ENCODE measurements around the gene GON4L. TPM values are rescaled to one million over a fixed set of nuclear protein-coding genes. Genes with fewer than 3 reads are reported as not detected.
A peak's percentile ranks its signal among the peaks of the same experiment; 100 is the strongest.

GON4L gene
- total and polyA plus RNA-seq, 7 donors = 10.6 to 29.9 (median 21.0) TPM

- H3K27me3 ChIP-seq (ENCODE audit: insufficient read depth in 3 of 3, low read length in 2 of 3) = no peaks in the 10 kb centered on the region
- peaks cover 2 to 24% of the 10 kb centered on the region in 2 donors for H3K36me3 ChIP-seq (ENCODE audit: insufficient read depth in 1 of 2, low read depth in 1 of 2)
- TF ChIP-seq, protein P1, sequence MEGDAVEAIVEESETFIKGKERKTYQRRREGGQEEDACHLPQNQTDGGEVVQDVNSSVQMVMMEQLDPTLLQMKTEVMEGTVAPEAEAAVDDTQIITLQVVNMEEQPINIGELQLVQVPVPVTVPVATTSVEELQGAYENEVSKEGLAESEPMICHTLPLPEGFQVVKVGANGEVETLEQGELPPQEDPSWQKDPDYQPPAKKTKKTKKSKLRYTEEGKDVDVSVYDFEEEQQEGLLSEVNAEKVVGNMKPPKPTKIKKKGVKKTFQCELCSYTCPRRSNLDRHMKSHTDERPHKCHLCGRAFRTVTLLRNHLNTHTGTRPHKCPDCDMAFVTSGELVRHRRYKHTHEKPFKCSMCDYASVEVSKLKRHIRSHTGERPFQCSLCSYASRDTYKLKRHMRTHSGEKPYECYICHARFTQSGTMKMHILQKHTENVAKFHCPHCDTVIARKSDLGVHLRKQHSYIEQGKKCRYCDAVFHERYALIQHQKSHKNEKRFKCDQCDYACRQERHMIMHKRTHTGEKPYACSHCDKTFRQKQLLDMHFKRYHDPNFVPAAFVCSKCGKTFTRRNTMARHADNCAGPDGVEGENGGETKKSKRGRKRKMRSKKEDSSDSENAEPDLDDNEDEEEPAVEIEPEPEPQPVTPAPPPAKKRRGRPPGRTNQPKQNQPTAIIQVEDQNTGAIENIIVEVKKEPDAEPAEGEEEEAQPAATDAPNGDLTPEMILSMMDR (IDR thresholded peaks at IDR 0.05) = no peak
- peaks cover 5% of the 10 kb centered on the region for H3K4me1 ChIP-seq
- WGBS, 3 donors = 76 to 79% (median 78%) methylated on average over 9 of the region's 9 CpGs
- DNase-seq (no peak), ATAC-seq (no peak)
- intact Hi-C loops (cut with DNase I) = no loop called here
- H3K4me3 ChIP-seq = peak overlapping the region; percentile 70
- peak overlapping the region; percentile 47 for H3K27ac ChIP-seq
- H3K9me3 ChIP-seq = no peaks in the 10 kb centered on the region
Observed at GRCh38 chr1:155744711-155745283, 112.2 kb downstream of the GON4L start.

DNA sequence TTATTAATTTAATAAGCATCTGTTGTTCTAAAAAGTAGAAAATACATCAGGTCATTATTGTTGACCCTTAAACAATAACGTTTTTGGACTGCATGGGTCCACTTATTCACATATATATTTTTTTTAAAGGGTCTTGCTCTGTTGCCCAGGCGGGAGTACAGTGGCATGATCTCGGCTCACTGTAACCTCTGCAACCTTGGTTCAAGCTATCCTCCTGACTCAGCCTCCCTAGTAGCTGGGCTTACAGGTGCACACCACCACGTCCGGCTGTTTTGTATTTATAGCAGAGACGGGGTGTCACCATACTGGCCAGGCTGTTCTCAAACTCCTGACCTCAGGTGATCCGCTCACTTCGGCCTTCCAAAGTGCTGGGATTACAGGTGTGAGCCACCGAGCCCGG is 115.1 kb downstream of the GON4L start:
- peaks cover 5% of the 10 kb centered on the region for H3K4me1 ChIP-seq
- peaks cover 8 to 39% of the 10 kb centered on the region in 2 donors for H3K36me3 ChIP-seq (ENCODE audit: insufficient read depth in 1 of 2, low read depth in 1 of 2)
- DNase-seq (no peak), ATAC-seq (no peak)
- H3K27me3 ChIP-seq (ENCODE audit: insufficient read depth in 3 of 3, low read length in 2 of 3) = no peaks in the 10 kb centered on the region
- WGBS, 3 donors = 86 to 88% (median 86%) methylated on average over 10 of the region's 10 CpGs
- intact Hi-C loops (cut with DNase I) = no loop called here
- H3K9me3 ChIP-seq = no peaks in the 10 kb centered on the region
- no peak overlapping the region for H3K27ac ChIP-seq
- H3K4me3 ChIP-seq = no peak overlapping the region
- TF ChIP-seq, protein P1 (IDR thresholded peaks at IDR 0.05) = no peak

DNA sequence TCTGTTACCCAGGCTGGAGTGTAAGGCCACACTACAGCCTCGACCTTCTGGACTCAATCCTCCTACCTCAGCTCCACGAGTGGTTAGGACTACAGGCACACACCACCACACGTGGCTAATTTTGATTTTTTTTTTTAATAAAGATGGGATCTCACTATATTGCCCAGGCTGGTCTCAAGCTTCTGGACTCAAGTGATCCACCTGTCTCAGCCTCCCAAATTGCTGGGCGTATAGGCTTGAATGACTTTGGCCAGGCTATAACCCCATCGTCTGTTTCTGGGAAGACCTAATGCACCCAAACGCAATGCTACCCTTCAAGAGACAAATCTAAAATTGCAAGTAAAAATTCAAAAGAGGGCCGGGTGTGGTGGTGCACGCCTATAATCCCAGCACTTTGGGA is 116.0 kb downstream of the GON4L start:
- no peak overlapping the region for H3K27ac ChIP-seq
- H3K4me3 ChIP-seq = no peak overlapping the region
- ATAC-seq = no peak
- 88 to 90% (median 89%) methylated on average over 8 of the region's 8 CpGs for WGBS, 3 donors
- intact Hi-C loops (cut with DNase I) = no loop called here
- H3K4me1 ChIP-seq = peaks cover 5% of the 10 kb centered on the region
- H3K9me3 ChIP-seq = no peaks in the 10 kb centered on the region
- H3K27me3 ChIP-seq (ENCODE audit: insufficient read depth in 3 of 3, low read length in 2 of 3) = no peaks in the 10 kb centered on the region
- TF ChIP-seq, protein P1 (IDR thresholded peaks at IDR 0.05) = no peak
- peaks cover 8 to 48% of the 10 kb centered on the region in 2 donors for H3K36me3 ChIP-seq (ENCODE audit: insufficient read depth in 1 of 2, low read depth in 1 of 2)
- DNase-seq = no peak

GRCh38 chr1:155729031-155729898 is 127.7 kb downstream of the GON4L start:
- Histone ChIP-seq H3K27me3 (ENCODE audit: insufficient read depth in 3 of 3, low read length in 2 of 3) (no peaks in the 10 kb centered on the region), H3K4me3 (no peak overlapping the region), H3K27ac (no peak overlapping the region), H3K9me3 (no peaks in the 10 kb centered on the region), H3K4me1 (no peaks in the 10 kb centered on the region), H3K36me3 (ENCODE audit: insufficient read depth in 1 of 2, low read depth in 1 of 2) (peaks cover 0 to 92% of the 10 kb centered on the region in 2 donors)
- intact Hi-C loops (cut with DNase I) = no loop called here
- DNase-seq = no peak
- WGBS, 3 donors = 70 to 73% (median 72%) methylated on average over 11 to 12 of the region's 12 CpGs
- ATAC-seq = peak in 2 of 4 donors; percentile 47 to 53
- TF ChIP-seq, protein P1 (IDR thresholded peaks at IDR 0.05) = peak; percentile 37
